ENCODE results near the gene MZB1.

DNA sequence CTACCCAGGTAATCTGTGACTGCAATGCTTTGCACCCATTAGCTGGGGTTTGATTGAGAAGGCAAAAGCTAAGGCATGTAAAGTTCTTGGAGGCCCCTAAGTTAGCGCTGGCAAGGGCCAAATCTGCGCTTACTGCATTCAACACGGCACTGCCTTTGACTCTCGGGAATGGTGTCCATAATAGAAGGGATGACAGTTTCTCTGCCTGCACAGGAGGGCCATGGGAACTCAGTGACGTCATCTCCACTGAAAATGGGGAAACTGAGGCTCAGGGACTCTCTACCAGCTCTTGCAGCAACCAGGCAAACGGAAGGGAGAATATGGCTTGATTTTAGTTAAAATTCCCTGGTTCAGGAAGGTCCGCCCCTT, 13.7 kb upstream of the MZB1 start:
- no peak for TF ChIP-seq CTCF (IDR thresholded peaks at IDR 0.05)
- TF ChIP-seq POLR2AphosphoS5 (IDR thresholded peaks at IDR 0.05; ENCODE audit: insufficient read depth in 1 of 2, low read depth in 1 of 2), result no peak
- TF ChIP-seq POLR2A (IDR thresholded peaks at IDR 0.05), result no peak

All from vagina (tissue), 2 donors.